ENCODE results near the gene ZNF652.

Gene ZNF652

DNA sequence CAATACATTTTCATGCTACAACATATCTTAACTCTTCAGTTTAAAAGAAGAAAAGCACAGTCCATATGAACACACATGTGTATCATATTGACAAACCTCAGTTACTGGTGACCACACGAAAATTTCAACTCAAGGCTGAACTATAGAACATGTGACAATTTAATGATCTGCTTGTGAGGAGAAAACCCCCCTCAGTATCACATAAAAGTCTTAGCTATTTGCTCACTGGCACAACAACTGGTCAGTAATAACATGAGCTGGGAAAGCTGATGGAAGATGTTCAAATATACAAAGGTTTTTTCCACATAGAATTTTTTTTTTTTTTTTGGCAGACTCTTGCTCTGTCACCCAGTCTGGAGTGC, 19.5 kb downstream of the ZNF652 start:
- TF ChIP-seq, protein P1, sequence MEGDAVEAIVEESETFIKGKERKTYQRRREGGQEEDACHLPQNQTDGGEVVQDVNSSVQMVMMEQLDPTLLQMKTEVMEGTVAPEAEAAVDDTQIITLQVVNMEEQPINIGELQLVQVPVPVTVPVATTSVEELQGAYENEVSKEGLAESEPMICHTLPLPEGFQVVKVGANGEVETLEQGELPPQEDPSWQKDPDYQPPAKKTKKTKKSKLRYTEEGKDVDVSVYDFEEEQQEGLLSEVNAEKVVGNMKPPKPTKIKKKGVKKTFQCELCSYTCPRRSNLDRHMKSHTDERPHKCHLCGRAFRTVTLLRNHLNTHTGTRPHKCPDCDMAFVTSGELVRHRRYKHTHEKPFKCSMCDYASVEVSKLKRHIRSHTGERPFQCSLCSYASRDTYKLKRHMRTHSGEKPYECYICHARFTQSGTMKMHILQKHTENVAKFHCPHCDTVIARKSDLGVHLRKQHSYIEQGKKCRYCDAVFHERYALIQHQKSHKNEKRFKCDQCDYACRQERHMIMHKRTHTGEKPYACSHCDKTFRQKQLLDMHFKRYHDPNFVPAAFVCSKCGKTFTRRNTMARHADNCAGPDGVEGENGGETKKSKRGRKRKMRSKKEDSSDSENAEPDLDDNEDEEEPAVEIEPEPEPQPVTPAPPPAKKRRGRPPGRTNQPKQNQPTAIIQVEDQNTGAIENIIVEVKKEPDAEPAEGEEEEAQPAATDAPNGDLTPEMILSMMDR (IDR thresholded peaks at IDR 0.05), result no peak

DNA sequence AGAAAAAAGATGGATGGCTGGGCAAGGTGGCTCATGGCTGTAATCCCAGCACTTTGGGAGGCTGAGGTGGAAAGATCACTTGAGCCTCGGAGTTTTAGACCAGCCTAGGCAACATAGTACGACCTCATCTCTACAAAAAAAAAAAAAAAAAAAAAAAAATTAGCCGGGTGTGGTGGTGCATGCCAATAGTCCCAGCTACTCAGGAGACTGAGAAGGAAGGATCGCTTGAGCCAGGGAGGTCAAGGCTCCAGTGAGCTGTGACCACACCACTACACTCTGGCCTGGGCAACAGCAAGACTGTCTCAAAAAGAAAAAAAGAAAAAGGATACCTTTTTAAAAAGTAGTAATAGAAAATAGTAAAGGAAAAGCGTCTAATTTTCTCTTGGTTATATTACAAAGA, 20.7 kb downstream of the ZNF652 start:
- no peaks in the 10 kb centered on the region for H3K36me3 ChIP-seq (ENCODE audit: control insufficient read depth, insufficient read depth, low read length)
- peaks cover 54% of the 10 kb centered on the region for H3K79me2 ChIP-seq
- H3K4me3 ChIP-seq (ENCODE audit: low read depth, low read length), result no peak overlapping the region
- no peak overlapping the region for H3K9ac ChIP-seq
- H3K4me2 ChIP-seq (ENCODE audit: low read length), result no peak overlapping the region
- H3K27ac ChIP-seq, result no peak overlapping the region
- no peak overlapping the region for H2AFZ ChIP-seq
- H3K4me1 ChIP-seq, result no peaks in the 10 kb centered on the region
- no peaks in the 10 kb centered on the region for H3K9me3 ChIP-seq (ENCODE audit: control insufficient read depth, low read length)
- TF ChIP-seq, protein P1 (IDR thresholded peaks at IDR 0.05), result no peak
- H3K27me3 ChIP-seq (ENCODE audit: control insufficient read depth, insufficient read depth, low read length), result no peaks in the 10 kb centered on the region

More for the DNA sequence above, 19.5 kb downstream of the ZNF652 start:
- Histone ChIP-seq H3K4me2 (ENCODE audit: low read length) (no peak overlapping the region), H3K79me2 (peaks cover 54% of the 10 kb centered on the region), H3K9me3 (ENCODE audit: control insufficient read depth, low read length) (no peaks in the 10 kb centered on the region), H3K9ac (no peak overlapping the region), H2AFZ (no peak overlapping the region), H3K4me1 (no peaks in the 10 kb centered on the region), H3K27ac (no peak overlapping the region), H3K27me3 (ENCODE audit: control insufficient read depth, insufficient read depth, low read length) (no peaks in the 10 kb centered on the region), H3K36me3 (ENCODE audit: control insufficient read depth, insufficient read depth, low read length) (no peaks in the 10 kb centered on the region), H3K4me3 (ENCODE audit: low read depth, low read length) (no peak overlapping the region)

DNA sequence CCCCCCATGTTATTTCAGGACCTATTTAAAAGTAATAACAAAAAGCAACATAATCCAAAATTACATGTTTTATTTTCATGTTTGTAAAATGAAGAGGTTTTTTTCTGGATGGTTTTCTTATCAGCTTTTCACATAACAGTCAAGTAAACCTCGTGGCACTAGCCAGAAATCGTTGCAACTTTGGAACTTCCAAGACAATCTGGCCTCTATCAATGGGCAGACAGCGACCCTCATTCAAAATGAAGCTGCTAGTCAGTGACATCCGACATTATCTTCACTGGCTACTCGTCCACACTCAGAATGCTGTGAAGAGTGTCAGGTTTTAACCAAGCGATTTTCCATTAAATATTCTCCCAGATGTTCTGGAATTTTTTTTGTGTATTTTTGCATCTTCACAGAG, 22.7 kb downstream of the ZNF652 start:
- H3K79me2 ChIP-seq, result peaks cover 40% of the 10 kb centered on the region
- no peaks in the 10 kb centered on the region for H3K4me1 ChIP-seq
- no peaks in the 10 kb centered on the region for H3K9me3 ChIP-seq (ENCODE audit: control insufficient read depth, low read length)
- no peaks in the 10 kb centered on the region for H3K27me3 ChIP-seq (ENCODE audit: control insufficient read depth, insufficient read depth, low read length)
- H3K4me2 ChIP-seq (ENCODE audit: low read length), result no peak overlapping the region
- H3K27ac ChIP-seq, result no peak overlapping the region
- TF ChIP-seq, protein P1 (IDR thresholded peaks at IDR 0.05), result no peak
- H3K9ac ChIP-seq, result no peak overlapping the region
- no peaks in the 10 kb centered on the region for H3K36me3 ChIP-seq (ENCODE audit: control insufficient read depth, insufficient read depth, low read length)
- H3K4me3 ChIP-seq (ENCODE audit: low read depth, low read length), result no peak overlapping the region
- no peak overlapping the region for H2AFZ ChIP-seq

DNA sequence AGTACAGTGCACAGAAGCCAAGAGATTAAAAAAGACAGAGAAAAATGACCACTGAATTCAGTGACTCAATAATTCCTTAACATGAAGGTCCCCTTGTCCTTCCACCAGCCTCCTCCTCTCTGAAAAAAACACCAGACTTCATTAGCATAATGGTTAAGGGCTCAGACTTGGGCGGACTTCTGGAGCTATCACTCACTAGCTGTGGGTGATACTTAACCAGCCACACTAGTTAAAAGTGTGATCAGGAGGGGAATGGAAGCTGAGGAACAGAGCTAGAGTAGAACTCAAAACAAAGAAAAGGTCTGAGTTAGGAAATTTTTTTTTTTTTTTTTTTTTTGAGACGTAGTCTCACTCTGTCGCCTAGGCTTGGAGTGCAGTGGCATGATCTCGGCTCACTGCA, 23.2 kb downstream of the ZNF652 start:
- H3K4me1 ChIP-seq, result no peaks in the 10 kb centered on the region
- TF ChIP-seq, protein P1 (IDR thresholded peaks at IDR 0.05), result no peak
- H3K9me3 ChIP-seq (ENCODE audit: control insufficient read depth, low read length), result no peaks in the 10 kb centered on the region
- no peak overlapping the region for H3K4me3 ChIP-seq (ENCODE audit: low read depth, low read length)
- no peaks in the 10 kb centered on the region for H3K36me3 ChIP-seq (ENCODE audit: control insufficient read depth, insufficient read depth, low read length)
- H2AFZ ChIP-seq, result no peak overlapping the region
- no peak overlapping the region for H3K9ac ChIP-seq
- H3K79me2 ChIP-seq, result peaks cover 44% of the 10 kb centered on the region
- no peak overlapping the region for H3K4me2 ChIP-seq (ENCODE audit: low read length)
- H3K27me3 ChIP-seq (ENCODE audit: control insufficient read depth, insufficient read depth, low read length), result no peaks in the 10 kb centered on the region
- H3K27ac ChIP-seq, result no peak overlapping the region

DNA sequence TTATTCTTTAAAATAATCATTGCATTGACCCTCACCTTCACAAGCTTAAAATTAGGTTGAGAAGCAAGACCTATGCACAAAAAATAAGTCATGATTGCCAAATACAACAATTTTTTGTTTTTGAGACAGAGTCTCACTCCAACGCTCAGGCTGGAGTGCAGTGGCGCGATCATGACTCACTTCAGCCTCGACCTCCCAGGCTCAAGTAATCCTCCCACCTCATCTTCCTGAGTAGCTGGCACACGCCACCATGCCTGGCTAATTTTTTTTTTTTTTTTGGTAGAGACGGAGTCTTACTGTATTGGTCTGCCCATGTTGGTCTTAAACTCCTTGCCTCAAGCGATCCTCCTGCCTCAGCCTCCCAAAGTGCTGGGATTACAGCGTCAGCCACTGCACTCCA, 24.2 kb downstream of the ZNF652 start:
- Histone ChIP-seq H3K4me1 (no peaks in the 10 kb centered on the region), H3K9ac (no peak overlapping the region), H3K9me3 (ENCODE audit: control insufficient read depth, low read length) (no peaks in the 10 kb centered on the region), H3K36me3 (ENCODE audit: control insufficient read depth, insufficient read depth, low read length) (no peaks in the 10 kb centered on the region), H3K4me3 (ENCODE audit: low read depth, low read length) (no peak overlapping the region), H3K27ac (no peak overlapping the region), H2AFZ (no peak overlapping the region), H3K4me2 (ENCODE audit: low read length) (no peak overlapping the region), H3K27me3 (ENCODE audit: control insufficient read depth, insufficient read depth, low read length) (no peaks in the 10 kb centered on the region), H3K79me2 (peaks cover 45% of the 10 kb centered on the region)
- TF ChIP-seq, protein P1 (IDR thresholded peaks at IDR 0.05), result no peak
